PC-3 (cell line): ENCODE data around the gene CACHD1. TPM values are rescaled to one million over a fixed set of nuclear protein-coding genes. Genes with fewer than 3 reads are reported as not detected.

Experiments used
- ATAC-seq: fragments of 200-7000 bp; cut with Tn5 transposase; 2 replicates; pipeline ENCODE4 v1.9.1; 2020; ENCODE audit warnings: mild to moderate bottlenecking, moderate library complexity
- BruUV-seq: library from RNA; stranded (reverse); fragments of 400-500 nt; replicated peaks from 2 replicates; lab custom pipeline; 2021; lab: Mats Ljungman, UMichigan
- CTCF ChIA-PET: fragments of 300-600 bp; sonication (Branson Sonifier 250); formaldehyde crosslinking; loops from one replicate; lab custom pipeline; 2022; ENCODE audit warnings: antibody characterized with exemption; lab: Charles Lee
- POLR2A ChIA-PET: fragments of 300-600 bp; sonication (Branson Sonifier 250); formaldehyde crosslinking; loops from one replicate; lab custom pipeline; 2022; ENCODE audit warnings: antibody characterized with exemption; ENCODE audit not compliant: unreplicated experiment; lab: Charles Lee
- DNase-seq: peaks from one replicate; pipeline ENCODE4 v3.0.0-alpha.2; 2015
- H2AFZ ChIP-seq: fragments of 300-600 bp; sonication (generic); 2 replicates; pipeline ENCODE4 v1.6.0; 2016; ENCODE audit warnings: antibody characterized with exemption, low read length
- H3F3A ChIP-seq: fragments of 300-600 bp; sonication (generic); one replicate; pipeline ENCODE4 v1.6.0; 2017; ENCODE audit warnings: antibody characterized with exemption, low read length, control low read depth, mild to moderate bottlenecking; ENCODE audit not compliant: unreplicated experiment
- H3K27ac ChIP-seq: fragments of 300-600 bp; sonication (generic); 2 replicates; pipeline ENCODE4 v1.5.1; 2016; ENCODE audit warnings: mild to moderate bottlenecking, low read length
- H3K27me3 ChIP-seq: fragments of 300-600 bp; sonication (generic); 2 replicates; pipeline ENCODE4 v1.6.1; 2016; ENCODE audit warnings: low read length, mixed read lengths
- H3K36me3 ChIP-seq: fragments of 300-600 bp; sonication (generic); 2 replicates; pipeline ENCODE4 v1.6.1; 2016; ENCODE audit warnings: low read depth, mixed run types, low read length, mixed read lengths
- H3K4me1 ChIP-seq: fragments of 300-600 bp; sonication (generic); 2 replicates; pipeline ENCODE4 v1.5.1; 2016; ENCODE audit warnings: low read length; ENCODE audit not compliant: insufficient read depth
- H3K4me2 ChIP-seq: fragments of 300-600 bp; sonication (generic); 2 replicates; pipeline ENCODE4 v1.6.0; 2016; ENCODE audit warnings: low read length
- H3K4me3 ChIP-seq: fragments of 300-600 bp; sonication (generic); 2 replicates; pipeline ENCODE4 v1.5.1; 2016; ENCODE audit warnings: mild to moderate bottlenecking, low read length, mixed read lengths
- H3K79me2 ChIP-seq: fragments of 300-600 bp; sonication (generic); 2 replicates; pipeline ENCODE4 v1.6.1; 2017; ENCODE audit warnings: low read length, mixed read lengths
- H3K9ac ChIP-seq: fragments of 300-600 bp; sonication (generic); 2 replicates; pipeline ENCODE4 v1.6.0; 2016; ENCODE audit warnings: mild to moderate bottlenecking, low read length
- H3K9me2 ChIP-seq: fragments of 300-600 bp; sonication (generic); replicated peaks from 2 replicates; pipeline ENCODE4 v1.6.1; 2016; ENCODE audit warnings: mixed run types, low read length, mixed read lengths
- H3K9me3 ChIP-seq: fragments of 300-600 bp; sonication (generic); 2 replicates; pipeline ENCODE4 v1.6.1; 2016; ENCODE audit warnings: low read length, mixed read lengths
- H4K20me1 ChIP-seq: fragments of 300-600 bp; sonication (generic); 2 replicates; pipeline ENCODE4 v1.6.1; 2016; ENCODE audit warnings: low read length, mixed read lengths
- CTCF ChIP-seq: fragments of 300-600 bp; sonication (generic); conservative IDR thresholded peaks from 2 replicates; pipeline ENCODE4 v1.5.1; 2017; ENCODE audit warnings: antibody characterized with exemption, low read depth, mild to moderate bottlenecking, low read length
- EZH2 ChIP-seq: fragments of 300-600 bp; sonication (generic); IDR thresholded peaks from one replicate; pipeline ENCODE4 v1.6.1; 2017; ENCODE audit warnings: antibody characterized with exemption, mild to moderate bottlenecking, low read length; ENCODE audit not compliant: unreplicated experiment
- EZH2phosphoT487 ChIP-seq: fragments of 300-600 bp; sonication (generic); IDR thresholded peaks from 2 replicates; pipeline ENCODE4 v1.6.1; 2018; ENCODE audit warnings: mild to moderate bottlenecking, antibody characterized with exemption, low read length, borderline replicate concordance
- intact Hi-C: fragments of 100-400 bp; cut with micrococcal nuclease; formaldehyde crosslinking; loops from 2 replicates; pipeline ENCODE4 v1.9.0; 2023
- total RNA-seq: library from RNA; depleted of rRNA; stranded (reverse); fragments of >200 nt; gene quantifications from 2 replicates; pipeline ENCODE4 v1.2.3, GENCODE V29; 2014

CACHD1 gene
- total RNA-seq, 1 experiment from 2014 or later, result 6.6 TPM

GRCh38 chr1:64435000-64435399 lies 34.9 kb upstream of the CACHD1 start:
- no peaks in the 10 kb centered on the region for H3K9me2 ChIP-seq
- BruUV-seq, result no TSS peak
- no peak overlapping the region for H3K4me2 ChIP-seq
- ChIA-PET POLR2A (no interaction called here), CTCF (no interaction called here)
- H4K20me1 ChIP-seq, result no peaks in the 10 kb centered on the region
- H3F3A ChIP-seq, result no peaks in the 10 kb centered on the region
- TF ChIP-seq EZH2 (no peak), CTCF (no peak), EZH2phosphoT487 (no peak)
- ATAC-seq (no peak), DNase-seq (no peak)
- no peaks in the 10 kb centered on the region; the same call in 1 of the 2 replicates for H3K27me3 ChIP-seq
- no peak overlapping the region for H2AFZ ChIP-seq
- no peak overlapping the region for H3K4me3 ChIP-seq
- intact Hi-C loops, result no loop called here
- no peak overlapping the region for H3K9ac ChIP-seq
- H3K79me2 ChIP-seq, result no peaks in the 10 kb centered on the region
- no peak overlapping the region for H3K27ac ChIP-seq
- no peaks in the 10 kb centered on the region for H3K9me3 ChIP-seq
- H3K36me3 ChIP-seq, result no peaks in the 10 kb centered on the region
- no peaks in the 10 kb centered on the region for H3K4me1 ChIP-seq

- Histone ChIP-seq H3K9me3 (no peaks in the 10 kb centered on the region), H3K9ac (no peak overlapping the region), H3K79me2 (no peaks in the 10 kb centered on the region), H4K20me1 (no peaks in the 10 kb centered on the region), H3K36me3 (no peaks in the 10 kb centered on the region), H3K9me2 (no peaks in the 10 kb centered on the region), H2AFZ (no peak overlapping the region), H3K27me3 (no peaks in the 10 kb centered on the region; the same call in 1 of the 2 replicates), H3K4me3 (no peak overlapping the region), H3K4me1 (no peaks in the 10 kb centered on the region), H3K27ac (no peak overlapping the region), H3F3A (no peaks in the 10 kb centered on the region), H3K4me2 (no peak overlapping the region)
- TF ChIP-seq EZH2, result no peak
- no peak for TF ChIP-seq CTCF
- no peak for TF ChIP-seq EZH2phosphoT487
- CTCF ChIA-PET, result no interaction called here
- intact Hi-C loops, result no loop called here
- ATAC-seq (no peak), DNase-seq (peak; percentile 13)
- no TSS peak for BruUV-seq
- POLR2A ChIA-PET, result no interaction called here
Measured at GRCh38 chr1:64437453-64437852, 32.5 kb upstream of the CACHD1 start.

GRCh38 chr1:64440183-64440826 lies 29.6 kb upstream of the CACHD1 start:
- BruUV-seq, result no TSS peak
- Histone ChIP-seq H3K4me2 (no peak overlapping the region), H3K27me3 (no peaks in the 10 kb centered on the region), H3K79me2 (no peaks in the 10 kb centered on the region), H3K36me3 (no peaks in the 10 kb centered on the region), H3K27ac (no peak overlapping the region), H3K4me3 (no peak overlapping the region), H3K9me2 (no peaks in the 10 kb centered on the region), H2AFZ (no peak overlapping the region), H3K9ac (no peak overlapping the region), H4K20me1 (no peaks in the 10 kb centered on the region), H3F3A (no peaks in the 10 kb centered on the region), H3K4me1 (no peaks in the 10 kb centered on the region), H3K9me3 (no peaks in the 10 kb centered on the region)
- ChIA-PET CTCF (interaction anchor here (0.7 kb wide), 1 partner anchor 224 kb away, joined by 3 read pairs; no protein-coding TSS in a partner anchor), POLR2A (interaction anchor here (0.5 kb wide), 1 partner anchor 704 kb away, joined by 5 read pairs; no protein-coding TSS in a partner anchor)
- TF ChIP-seq EZH2phosphoT487, result no peak
- no peak for TF ChIP-seq EZH2
- TF ChIP-seq CTCF, result no peak
- intact Hi-C loops, result no loop called here
- ATAC-seq (peak; percentile 20), DNase-seq (no peak)
